Measurements from ENCODE around the gene NR2C2.
"Not testable (repeated sequence)": the region's sequence is repeated elsewhere in the genome, so short reads cannot be mapped to it uniquely, and the experiment has no call there.

The NR2C2 gene

GRCh38 chr3:14947100-14947885 lies at the start of gene NR2C2:
Gene NR2C2 (plus strand): TSS chr3:14947583. CDS start chr3:15003915, 56,332 bp downstream.
- Histone ChIP-seq H3K4me1 (ENCODE audit: control insufficient read depth in 5 of 5, insufficient read depth in 5 of 5, low read length in 5 of 5) (peaks cover 11 to 41% (median 29%) of the 10 kb centered on the region in 5 donors), H3K4me3 (ENCODE audit: low read depth in 1 of 5, low read length in 5 of 5) (peak within 1 kb of the TSS; percentile 82 to 87 (median 85)), H3K27ac (ENCODE audit: low read depth, low read length) (peak within 1 kb of the TSS; percentile 95), H3K36me3 (ENCODE audit: control insufficient read depth in 5 of 5, insufficient read depth in 5 of 5, low read length in 5 of 5) (peaks cover 6 to 25% (median 18%) of the 10 kb centered on the region in 5 donors), H3K9ac (ENCODE audit: low read length in 5 of 5) (peak within 1 kb of the TSS; percentile 84 to 96 (median 90)), H3K27me3 (ENCODE audit: control insufficient read depth in 5 of 5, insufficient read depth in 4 of 5, low read length in 5 of 5) (no peaks in the 10 kb centered on the region), H3K9me3 (ENCODE audit: control insufficient read depth in 5 of 5, low read length in 5 of 5) (no peaks in the 10 kb centered on the region)

- peaks cover 0 to 54% (median 49%) of the 10 kb centered on the region in 5 donors for H3K36me3 ChIP-seq (ENCODE audit: control insufficient read depth in 5 of 5, insufficient read depth in 5 of 5, low read length in 5 of 5)
Measured at GRCh38 chr3:14898929-14899328, 48.5 kb upstream of the NR2C2 start.

GRCh38 chr3:14899993-14900618 lies 47.3 kb upstream of the NR2C2 start:
- no peaks in the 10 kb centered on the region for H3K27me3 ChIP-seq (ENCODE audit: control insufficient read depth in 5 of 5, insufficient read depth in 4 of 5, low read length in 5 of 5)
- H3K9ac ChIP-seq (ENCODE audit: low read length in 5 of 5), result no peak overlapping the region
- no peaks in the 10 kb centered on the region for H3K9me3 ChIP-seq (ENCODE audit: control insufficient read depth in 5 of 5, low read length in 5 of 5)
- peaks cover 0 to 55% (median 51%) of the 10 kb centered on the region in 5 donors for H3K36me3 ChIP-seq (ENCODE audit: control insufficient read depth in 5 of 5, insufficient read depth in 5 of 5, low read length in 5 of 5)
- H3K4me1 ChIP-seq (ENCODE audit: control insufficient read depth in 5 of 5, insufficient read depth in 5 of 5, low read length in 5 of 5), result peaks cover 0 to 9% (median 5%) of the 10 kb centered on the region in 5 donors
- H3K4me3 ChIP-seq (ENCODE audit: low read depth in 1 of 5, low read length in 5 of 5), result no peak overlapping the region
- no peak overlapping the region for H3K27ac ChIP-seq (ENCODE audit: low read depth, low read length)

More at GRCh38 chr3:14898929-14899328, 48.5 kb upstream of the NR2C2 start:
- peaks cover 0 to 9% (median 5%) of the 10 kb centered on the region in 5 donors for H3K4me1 ChIP-seq (ENCODE audit: control insufficient read depth in 5 of 5, insufficient read depth in 5 of 5, low read length in 5 of 5)
- no peak overlapping the region for H3K9ac ChIP-seq (ENCODE audit: low read length in 5 of 5)
- H3K9me3 ChIP-seq (ENCODE audit: control insufficient read depth in 5 of 5, low read length in 5 of 5), result no peaks in the 10 kb centered on the region
- no peak overlapping the region for H3K27ac ChIP-seq (ENCODE audit: low read depth, low read length)
- H3K4me3 ChIP-seq (ENCODE audit: low read depth in 1 of 5, low read length in 5 of 5), result no peak overlapping the region
- H3K27me3 ChIP-seq (ENCODE audit: control insufficient read depth in 5 of 5, insufficient read depth in 4 of 5, low read length in 5 of 5), result no peaks in the 10 kb centered on the region

- H3K27ac ChIP-seq (ENCODE audit: low read depth, low read length), result no peak overlapping the region
- peaks cover 0 to 64% (median 56%) of the 10 kb centered on the region in 5 donors for H3K36me3 ChIP-seq (ENCODE audit: control insufficient read depth in 5 of 5, insufficient read depth in 5 of 5, low read length in 5 of 5)
- no peak overlapping the region for H3K9ac ChIP-seq (ENCODE audit: low read length in 5 of 5)
- H3K9me3 ChIP-seq (ENCODE audit: control insufficient read depth in 5 of 5, low read length in 5 of 5), result no peaks in the 10 kb centered on the region
- no peaks in the 10 kb centered on the region for H3K27me3 ChIP-seq (ENCODE audit: control insufficient read depth in 5 of 5, insufficient read depth in 4 of 5, low read length in 5 of 5)
- peaks cover 0 to 9% (median 5%) of the 10 kb centered on the region in 5 donors for H3K4me1 ChIP-seq (ENCODE audit: control insufficient read depth in 5 of 5, insufficient read depth in 5 of 5, low read length in 5 of 5)
- H3K4me3 ChIP-seq (ENCODE audit: low read depth in 1 of 5, low read length in 5 of 5), result no peak overlapping the region
Measured at GRCh38 chr3:14900881-14901873, 46.2 kb upstream of the NR2C2 start.

- Histone ChIP-seq H3K36me3 (ENCODE audit: control insufficient read depth in 5 of 5, insufficient read depth in 5 of 5, low read length in 5 of 5) (peaks cover 0 to 75% (median 66%) of the 10 kb centered on the region in 5 donors), H3K4me1 (ENCODE audit: control insufficient read depth in 5 of 5, insufficient read depth in 5 of 5, low read length in 5 of 5) (peaks cover 0 to 13% (median 5%) of the 10 kb centered on the region in 5 donors), H3K4me3 (ENCODE audit: low read depth in 1 of 5, low read length in 5 of 5) (no peak overlapping the region), H3K9me3 (ENCODE audit: control insufficient read depth in 5 of 5, low read length in 5 of 5) (no peaks in the 10 kb centered on the region), H3K27ac (ENCODE audit: low read depth, low read length) (no peak overlapping the region), H3K9ac (ENCODE audit: low read length in 5 of 5) (no peak overlapping the region), H3K27me3 (ENCODE audit: control insufficient read depth in 5 of 5, insufficient read depth in 4 of 5, low read length in 5 of 5) (no peaks in the 10 kb centered on the region)
Measured at GRCh38 chr3:14902719-14903118, 44.7 kb upstream of the NR2C2 start.

- Histone ChIP-seq H3K4me1 (ENCODE audit: control insufficient read depth in 5 of 5, insufficient read depth in 5 of 5, low read length in 5 of 5) (peaks cover 0 to 13% (median 5%) of the 10 kb centered on the region in 5 donors), H3K36me3 (ENCODE audit: control insufficient read depth in 5 of 5, insufficient read depth in 5 of 5, low read length in 5 of 5) (peaks cover 0 to 67% (median 58%) of the 10 kb centered on the region in 5 donors)
- H3K27me3 ChIP-seq (ENCODE audit: control insufficient read depth in 5 of 5, insufficient read depth in 4 of 5, low read length in 5 of 5); H3K9ac ChIP-seq (ENCODE audit: low read length in 5 of 5); H3K27ac ChIP-seq (ENCODE audit: low read depth, low read length); H3K4me3 ChIP-seq (ENCODE audit: low read depth in 1 of 5, low read length in 5 of 5); H3K9me3 ChIP-seq (ENCODE audit: control insufficient read depth in 5 of 5, low read length in 5 of 5): not testable (repeated sequence)
Measured at GRCh38 chr3:14903501-14903900, 43.9 kb upstream of the NR2C2 start.

- Histone ChIP-seq H3K36me3 (ENCODE audit: control insufficient read depth in 5 of 5, insufficient read depth in 5 of 5, low read length in 5 of 5) (peaks cover 0 to 53% (median 42%) of the 10 kb centered on the region in 5 donors), H3K4me3 (ENCODE audit: low read depth in 1 of 5, low read length in 5 of 5) (no peak overlapping the region), H3K27ac (ENCODE audit: low read depth, low read length) (no peak overlapping the region), H3K27me3 (ENCODE audit: control insufficient read depth in 5 of 5, insufficient read depth in 4 of 5, low read length in 5 of 5) (no peaks in the 10 kb centered on the region), H3K9me3 (ENCODE audit: control insufficient read depth in 5 of 5, low read length in 5 of 5) (no peaks in the 10 kb centered on the region), H3K4me1 (ENCODE audit: control insufficient read depth in 5 of 5, insufficient read depth in 5 of 5, low read length in 5 of 5) (peaks cover 0 to 13% (median 5%) of the 10 kb centered on the region in 5 donors), H3K9ac (ENCODE audit: low read length in 5 of 5) (no peak overlapping the region)
Measured at GRCh38 chr3:14905055-14905657, 42.2 kb upstream of the NR2C2 start.

- peaks cover 0 to 13% (median 5%) of the 10 kb centered on the region in 5 donors for H3K4me1 ChIP-seq (ENCODE audit: control insufficient read depth in 5 of 5, insufficient read depth in 5 of 5, low read length in 5 of 5)
- H3K36me3 ChIP-seq (ENCODE audit: control insufficient read depth in 5 of 5, insufficient read depth in 5 of 5, low read length in 5 of 5), result peaks cover 0 to 47% (median 37%) of the 10 kb centered on the region in 5 donors
- no peak overlapping the region for H3K4me3 ChIP-seq (ENCODE audit: low read depth in 1 of 5, low read length in 5 of 5)
- no peaks in the 10 kb centered on the region for H3K9me3 ChIP-seq (ENCODE audit: control insufficient read depth in 5 of 5, low read length in 5 of 5)
- no peak overlapping the region for H3K27ac ChIP-seq (ENCODE audit: low read depth, low read length)
- no peaks in the 10 kb centered on the region for H3K27me3 ChIP-seq (ENCODE audit: control insufficient read depth in 5 of 5, insufficient read depth in 4 of 5, low read length in 5 of 5)
- no peak overlapping the region for H3K9ac ChIP-seq (ENCODE audit: low read length in 5 of 5)
Measured at GRCh38 chr3:14906355-14906971, 40.9 kb upstream of the NR2C2 start.
